ENCODE results near the gene KIF1A.

The KIF1A gene

GRCh38 chr2:240819858-240820606 is at the start of gene KIF1A:
Gene KIF1A, minus strand, starts transcription at chr2:240820219. Its CDS starts 22,467 bp downstream, at chr2:240797752.
- no peak for DNase-seq

GRCh38 chr2:240869109-240869955 is 49.3 kb upstream of the KIF1A start:
- no peak for DNase-seq

- DNase-seq, result no peak
Observed at GRCh38 chr2:240868286-240869108, 48.5 kb upstream of the KIF1A start, which contains the start of gene AGXT. Gene AGXT, plus strand, starts transcription at chr2:240868824. Its CDS starts 42 bp downstream, at chr2:240868866.

- DNase-seq, result no peak
Observed at GRCh38 chr2:240865391-240865790, 45.4 kb upstream of the KIF1A start.

GRCh38 chr2:240864475-240864874 is 44.5 kb upstream of the KIF1A start:
- no peak for DNase-seq

- no peak for DNase-seq
Observed at GRCh38 chr2:240861547-240861946, 41.5 kb upstream of the KIF1A start.

- no peak for DNase-seq
Observed at GRCh38 chr2:240858871-240859270, 38.9 kb upstream of the KIF1A start.

GRCh38 chr2:240858321-240858720 is 38.3 kb upstream of the KIF1A start:
- DNase-seq, result no peak

- no peak for DNase-seq
Observed at GRCh38 chr2:240857039-240858008, 37.3 kb upstream of the KIF1A start.

GRCh38 chr2:240856151-240856980 is 36.3 kb upstream of the KIF1A start:
- DNase-seq, result no peak

GRCh38 chr2:240855670-240856069 is 35.7 kb upstream of the KIF1A start:
- DNase-seq, result no peak

- DNase-seq, result no peak
Observed at GRCh38 chr2:240852671-240853314, 32.8 kb upstream of the KIF1A start.

GRCh38 chr2:240851078-240851991 is 31.3 kb upstream of the KIF1A start:
- DNase-seq, result peak; percentile 73

GRCh38 chr2:240850756-240851077 is 30.7 kb upstream of the KIF1A start:
- DNase-seq, result no peak

- no peak for DNase-seq
Observed at GRCh38 chr2:240850026-240850425, 30.0 kb upstream of the KIF1A start.

- no peak for DNase-seq
Observed at GRCh38 chr2:240848900-240849680, 29.1 kb upstream of the KIF1A start.

- no peak for DNase-seq
Observed at GRCh38 chr2:240847817-240848216, 27.8 kb upstream of the KIF1A start.

- DNase-seq, result no peak
Observed at GRCh38 chr2:240846873-240847595, 27.0 kb upstream of the KIF1A start.

Measured in stimulated activated naive CD4-positive, alpha-beta T cell treated with Interleukin-2 at 50 U/mL for 16 hours (primary cell).